Measurements from ENCODE around the gene TLK2.
"Not testable (repeated sequence)": the region's sequence is repeated elsewhere in the genome, so short reads cannot be mapped to it uniquely, and the experiment has no call there.

GRCh38 chr17:62507191-62507836, 28.7 kb downstream of the TLK2 start:
- not testable (repeated sequence) for TF ChIP-seq CTCF (IDR thresholded peaks at IDR 0.05; ENCODE audit: borderline replicate concordance, extremely low read depth, low read length, poor library complexity, severe bottlenecking); EZH2 (IDR thresholded peaks at IDR 0.05; ENCODE audit: borderline replicate concordance, low read depth, low read length, severe bottlenecking)
